Natural killer cell (primary cell): ENCODE results near the gene ZNF213. TPM values are rescaled to one million over a fixed set of nuclear protein-coding genes. Genes with fewer than 3 reads are reported as not detected.
A peak's percentile ranks its signal among the peaks of the same experiment; 100 is the strongest.

Source experiments
- ATAC-seq, 3 donors: fragments of 150-1000 bp in 2 of 3; fragments of 200-7000 bp in 1 of 3; cut with Tn5 transposase; 1 replicate in 1 of 3; 2 replicates in 2 of 3; pipeline ENCODE4 v1.10.0; 2021; ENCODE audit warnings: mild to moderate bottlenecking in 2 of 3, moderate library complexity in 2 of 3
- DNase-seq, 2 donors: peaks; one replicate each; pipeline versions ENCODE4 v3.0.0 to v3.0.0-alpha.2; 2013 to 2021; ENCODE audit warnings: mixed read lengths in 1 of 2
- H3K27ac ChIP-seq: one replicate; pipeline ENCODE4 v1.5.1; 2013; ENCODE audit warnings: mild to moderate bottlenecking, low read length
- H3K27me3 ChIP-seq: one replicate; pipeline ENCODE4 v1.6.1; 2013; ENCODE audit warnings: low read length; ENCODE audit not compliant: control insufficient read depth, insufficient read depth
- H3K36me3 ChIP-seq: one replicate; pipeline ENCODE4 v1.6.1; 2013; ENCODE audit warnings: low read length; ENCODE audit not compliant: control insufficient read depth, insufficient read depth
- H3K4me1 ChIP-seq: one replicate; pipeline ENCODE4 v1.6.1; 2013; ENCODE audit warnings: low read length; ENCODE audit not compliant: control insufficient read depth, insufficient read depth
- H3K4me3 ChIP-seq: one replicate; pipeline ENCODE4 v1.5.1; 2013; ENCODE audit warnings: low read length
- H3K9me3 ChIP-seq: one replicate; pipeline ENCODE4 v1.6.1; 2013; ENCODE audit warnings: low read length; ENCODE audit not compliant: control insufficient read depth, insufficient read depth
- H3K27ac Mint-ChIP-seq, 2 donors: one replicate each; pipeline ENCODE4 v1.8.0; 2022; ENCODE audit warnings: mild to moderate bottlenecking in 2 of 2, mixed read lengths in 2 of 2, moderate library complexity in 1 of 2
- H3K27me3 Mint-ChIP-seq, 2 donors: one replicate each; pipeline ENCODE4 v1.8.0; 2022; ENCODE audit warnings: low read depth in 2 of 2, mixed read lengths in 2 of 2
- H3K36me3 Mint-ChIP-seq: one replicate; pipeline ENCODE4 v1.8.0; 2022; ENCODE audit warnings: mixed read lengths
- H3K4me1 Mint-ChIP-seq, 2 donors: one replicate each; pipeline ENCODE4 v1.8.0; 2022; ENCODE audit warnings: mixed read lengths in 2 of 2
- H3K4me3 Mint-ChIP-seq: one replicate; pipeline ENCODE4 v1.8.0; 2022; ENCODE audit warnings: mild to moderate bottlenecking, moderate library complexity, mixed read lengths
- H3K9me3 Mint-ChIP-seq, 2 donors: one replicate each; pipeline ENCODE4 v1.8.0; 2022; ENCODE audit warnings: mixed read lengths in 2 of 2
- CTCF ChIP-seq: fragments of 200-600 bp; IDR thresholded peaks from one replicate; pipeline ENCODE4 v1.8.0; 2022; ENCODE audit warnings: antibody characterized with exemption
- WGBS: methylation state at CpG from one replicate; pipeline ENCODE4 v1.1.7; 2013; ENCODE audit warnings: missing lambda C conversion rate; ENCODE audit not compliant: insufficient coverage; 5-methylcytosine and 5-hydroxymethylcytosine counted together
- intact Hi-C: fragments of 100-400 bp; cut with micrococcal nuclease; formaldehyde crosslinking; loops from one replicate; pipeline ENCODE4 v1.14.2; 2022
- total RNA-seq, 4 donors: library from RNA; stranded (reverse); fragments of 120-200 nt in 1 of 4; gene quantifications; one replicate each; pipeline versions ENCODE4 v1.2.3 to v1.2.4, GENCODE V29; 2013 to 2022

ZNF213 gene
- total RNA-seq, 3 donors from 2014 or later (not counting 1 experiment from before 2014, with no cell fraction given): 4.8 to 6.8 (median 5.1) TPM

- no peak for ATAC-seq
- no peak for TF ChIP-seq CTCF
- H3K27me3 ChIP-seq: no peaks in the 10 kb centered on the region
Observed at GRCh38 chr16:3135126-3135715, 392 bp downstream of the ZNF213 start.

GRCh38 chr16:3137267-3137666 is 2.4 kb downstream of the ZNF213 start:
- Mint-ChIP-seq H3K27ac (no peak overlapping the region), H3K4me1 (peaks cover 18 to 35% of the 10 kb centered on the region in 2 donors), H3K36me3 (peaks cover 3% of the 10 kb centered on the region), H3K4me3 (no peak overlapping the region), H3K9me3 (no peaks in the 10 kb centered on the region), H3K27me3 (no peaks in the 10 kb centered on the region)
- Histone ChIP-seq H3K4me1 (peaks cover 16% of the 10 kb centered on the region), H3K9me3 (no peaks in the 10 kb centered on the region), H3K27ac (no peak overlapping the region), H3K4me3 (no peak overlapping the region), H3K27me3 (no peaks in the 10 kb centered on the region), H3K36me3 (peaks cover 26% of the 10 kb centered on the region)
- TF ChIP-seq CTCF: no peak
- no peak for ATAC-seq
- 97% methylated on average over 13 of the region's 13 CpGs for WGBS
- no peak for DNase-seq
- intact Hi-C loops: no loop called here

More at GRCh38 chr16:3135126-3135715, 392 bp downstream of the ZNF213 start:
- Mint-ChIP-seq H3K9me3 (no peaks in the 10 kb centered on the region), H3K4me1 (peaks cover 18 to 32% of the 10 kb centered on the region in 2 donors), H3K27me3 (no peaks in the 10 kb centered on the region), H3K36me3 (no peaks in the 10 kb centered on the region), H3K27ac (peak overlapping the region; percentile 96), H3K4me3 (peak overlapping the region; percentile 95)
- under 1% methylated on average over 41 of the region's 43 CpGs for WGBS
- peaks cover 16% of the 10 kb centered on the region for H3K4me1 ChIP-seq
- DNase-seq: no peak
- H3K36me3 ChIP-seq: peaks cover 13% of the 10 kb centered on the region
- intact Hi-C loops: loop anchor here (2.0 kb wide), 1 partner anchor 16 kb away; no protein-coding TSS in a partner anchor
- H3K9me3 ChIP-seq: no peaks in the 10 kb centered on the region
- peak overlapping the region; percentile 62 for H3K27ac ChIP-seq
- peak overlapping the region; percentile 70 for H3K4me3 ChIP-seq

- H3K27ac Mint-ChIP-seq: no peak overlapping the region
- no peaks in the 10 kb centered on the region for H3K9me3 ChIP-seq
- H3K4me1 Mint-ChIP-seq: peaks cover 18 to 32% of the 10 kb centered on the region in 2 donors
- no peak for ATAC-seq
- H3K4me3 Mint-ChIP-seq: no peak overlapping the region
- DNase-seq: no peak
- peaks cover 15% of the 10 kb centered on the region for H3K4me1 ChIP-seq
- intact Hi-C loops: no loop called here
- no peak overlapping the region for H3K4me3 ChIP-seq
- TF ChIP-seq CTCF: no peak
- no peaks in the 10 kb centered on the region for H3K9me3 Mint-ChIP-seq
- no peak overlapping the region for H3K27ac ChIP-seq
- no peaks in the 10 kb centered on the region for H3K27me3 Mint-ChIP-seq
- no peaks in the 10 kb centered on the region for H3K27me3 ChIP-seq
- 92% methylated on average over 21 of the region's 21 CpGs for WGBS
- peaks cover 31% of the 10 kb centered on the region for H3K36me3 ChIP-seq
- H3K36me3 Mint-ChIP-seq: peaks cover 7% of the 10 kb centered on the region
Observed at GRCh38 chr16:3138342-3138741, 3.5 kb downstream of the ZNF213 start.
